Loucy (cell line): ENCODE measurements around the gene SCMH1.

Experiments used
- CTCF ChIP-seq: fragments of 200-600 bp; sonication (generic); conservative IDR thresholded peaks from 2 replicates; pipeline ENCODE4 v1.5.1; 2014; ENCODE audit warnings: mild to moderate bottlenecking, antibody characterized with exemption, low read length
- EZH2phosphoT487 ChIP-seq: fragments of 200-600 bp; IDR thresholded peaks from 2 replicates; pipeline ENCODE4 v1.6.1; 2018; ENCODE audit warnings: antibody characterized with exemption, mild to moderate bottlenecking, moderate library complexity, borderline replicate concordance

GRCh38 chr1:41009466-41009865 is 232.6 kb downstream of the SCMH1 start:
- TF ChIP-seq CTCF = no peak
- no peak for TF ChIP-seq EZH2phosphoT487
